Fibroblast of mammary gland (primary cell): ENCODE results near the gene FRY.
A peak's percentile ranks its signal among the peaks of the same experiment; 100 is the strongest.

ENCODE experiments used
- DNase-seq: peaks from one replicate; pipeline ENCODE4 v3.0.0-alpha.2; 2010; ENCODE audit warnings: low read depth
- H3K4me3 ChIP-seq: 2 replicates; pipeline ENCODE4 v1.5.1; 2011; ENCODE audit warnings: low read depth, mild to moderate bottlenecking, low read length, moderate library complexity; ENCODE audit not compliant: control insufficient read depth
- CTCF ChIP-seq: conservative IDR thresholded peaks from 2 replicates; pipeline ENCODE4 v1.5.1; 2011; ENCODE audit warnings: low read depth, low read length, inconsistent platforms; ENCODE audit not compliant: control insufficient read depth, insufficient read depth

The FRY gene

DNA sequence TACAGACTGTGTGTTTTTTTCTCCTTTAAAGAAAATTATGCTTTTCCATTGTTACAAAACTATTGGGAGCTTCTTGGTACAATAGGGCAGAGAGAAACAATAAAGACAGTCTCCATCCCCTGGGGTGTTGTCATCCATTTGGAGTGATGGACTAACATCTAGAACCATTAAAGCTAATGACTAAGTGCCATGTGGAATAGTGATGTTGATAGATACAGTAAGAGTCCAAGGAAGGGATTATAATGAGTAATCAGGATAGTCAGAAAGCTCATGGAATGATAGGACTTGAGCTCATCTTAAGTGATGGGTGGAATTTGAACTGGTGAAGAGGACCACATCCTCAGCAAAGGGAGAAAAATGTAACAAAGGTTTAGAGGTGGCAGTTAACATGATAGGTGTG lies 24.1 kb upstream of the FRY start:
- DNase-seq: peak; percentile 58
- no peak overlapping the region for H3K4me3 ChIP-seq
- no peak for TF ChIP-seq CTCF

DNA sequence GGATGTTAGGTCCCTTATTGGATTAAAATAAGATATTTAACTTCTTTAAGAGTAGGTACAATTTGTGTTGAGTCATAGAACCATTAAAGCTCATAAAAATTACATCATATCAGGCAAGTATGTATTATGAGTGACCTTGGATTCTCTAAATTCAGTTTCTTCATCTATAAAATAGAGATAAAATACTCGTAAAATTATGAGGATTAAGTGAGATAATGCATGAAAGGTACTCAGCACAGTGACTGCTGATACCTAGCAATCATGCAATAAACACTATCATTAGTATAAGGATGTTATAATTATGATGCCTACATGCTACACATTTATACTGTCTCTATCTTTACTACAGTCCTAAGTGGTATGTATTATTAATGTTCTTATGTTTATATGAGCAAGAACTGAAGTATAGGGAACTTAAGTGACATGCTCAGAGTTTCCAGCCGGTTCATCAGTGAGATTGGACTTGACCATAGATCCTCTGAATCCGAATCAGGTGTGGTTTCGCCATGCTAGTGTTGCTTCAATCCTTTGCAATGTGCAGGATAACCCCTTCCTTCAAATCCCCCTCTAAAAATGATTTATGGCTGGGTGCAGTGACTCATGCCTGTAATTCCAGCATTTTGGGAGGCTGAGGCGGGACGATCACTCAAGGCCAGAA lies 22.9 kb upstream of the FRY start:
- TF ChIP-seq CTCF: no peak
- no peak for DNase-seq
- no peak overlapping the region for H3K4me3 ChIP-seq

- TF ChIP-seq CTCF: no peak
- no peak for DNase-seq
- no peak overlapping the region for H3K4me3 ChIP-seq
Observed at GRCh38 chr13:32009362-32009761, 22.2 kb upstream of the FRY start.

GRCh38 chr13:32010136-32010535 lies 21.4 kb upstream of the FRY start:
- TF ChIP-seq CTCF: no peak
- no peak overlapping the region for H3K4me3 ChIP-seq
- peak; percentile 15 for DNase-seq

DNA sequence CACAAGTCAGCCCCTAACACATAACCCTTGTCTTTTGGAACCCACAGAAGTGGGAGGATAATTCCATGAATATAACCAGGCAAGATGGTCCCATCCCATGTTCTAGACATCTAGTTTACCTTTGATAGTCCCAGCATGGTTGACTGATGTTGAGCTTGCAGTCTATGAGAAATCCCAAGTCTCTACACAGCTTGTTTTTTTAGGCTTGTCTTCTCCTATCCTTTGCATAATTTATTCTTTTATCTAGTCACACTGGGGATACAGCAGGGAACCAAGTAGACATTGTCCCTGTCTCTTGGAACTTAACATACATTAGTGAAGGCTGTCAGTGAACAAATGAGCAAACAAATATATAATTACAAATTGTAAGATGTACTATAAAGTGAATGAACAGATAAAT lies 19.6 kb upstream of the FRY start:
- TF ChIP-seq CTCF: no peak
- H3K4me3 ChIP-seq: no peak overlapping the region
- no peak for DNase-seq

GRCh38 chr13:32013181-32013580 lies 18.4 kb upstream of the FRY start:
- no peak for DNase-seq
- no peak for TF ChIP-seq CTCF
- no peak overlapping the region for H3K4me3 ChIP-seq

DNA sequence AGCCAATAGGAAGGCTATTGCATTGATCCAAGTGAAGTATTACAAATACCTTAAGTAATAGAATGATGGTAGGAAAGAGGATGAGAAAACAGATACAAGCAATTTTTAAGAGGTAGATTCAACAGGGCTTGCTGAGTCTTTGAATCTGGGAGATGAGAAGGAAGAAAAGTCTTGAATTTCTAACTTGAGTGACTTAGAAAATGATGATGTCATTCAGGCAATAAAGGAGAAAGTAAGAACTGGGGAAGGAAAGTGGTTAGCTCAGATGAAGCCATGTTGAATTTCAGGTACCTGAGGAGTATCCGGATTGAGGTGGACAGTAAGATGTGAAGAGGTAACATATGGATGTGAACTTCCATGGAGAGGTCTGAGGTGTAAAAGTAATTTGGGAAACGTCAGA lies 15.5 kb upstream of the FRY start:
- DNase-seq: no peak
- no peak for TF ChIP-seq CTCF
- no peak overlapping the region for H3K4me3 ChIP-seq
